ENCODE results near the gene KLHL18. TPM values are rescaled to one million over a fixed set of nuclear protein-coding genes. Genes with fewer than 3 reads are reported as not detected.

The KLHL18 gene
- total RNA-seq, 1 experiment from 2014 or later: 11.8 TPM

GRCh38 chr3:47378869-47379268, 96.1 kb downstream of the KLHL18 start:
- H3K4me3 ChIP-seq: no peak overlapping the region
- no peaks in the 10 kb centered on the region for H3K36me3 ChIP-seq
- no peak overlapping the region for H3K27ac ChIP-seq
- H3K27me3 ChIP-seq: no peaks in the 10 kb centered on the region
- no peaks in the 10 kb centered on the region for H3K9me3 ChIP-seq (replicated peaks)
- peaks cover 4% of the 10 kb centered on the region; the same call in 1 of the 2 replicates for H3K4me1 ChIP-seq
- DNase-seq: no peak

GRCh38 chr3:47379411-47379899, 96.7 kb downstream of the KLHL18 start:
- H3K4me1 ChIP-seq: peaks cover 4% of the 10 kb centered on the region; the same call in 1 of the 2 replicates
- H3K27me3 ChIP-seq: no peaks in the 10 kb centered on the region
- H3K36me3 ChIP-seq: no peaks in the 10 kb centered on the region
- peak overlapping the region; percentile 89 for H3K4me3 ChIP-seq
- H3K9me3 ChIP-seq (replicated peaks): no peaks in the 10 kb centered on the region
- no peak overlapping the region for H3K27ac ChIP-seq
- DNase-seq: no peak

- Histone ChIP-seq H3K27me3 (no peaks in the 10 kb centered on the region), H3K4me1 (peaks cover 4% of the 10 kb centered on the region; the same call in 1 of the 2 replicates), H3K36me3 (no peaks in the 10 kb centered on the region), H3K9me3 (replicated peaks) (no peaks in the 10 kb centered on the region), H3K4me3 (peak overlapping the region; percentile 89), H3K27ac (peak overlapping the region; percentile 88)
- DNase-seq: no peak
These were observed 97.4 kb downstream of the KLHL18 start for GRCh38 chr3:47380026-47380600.

GRCh38 chr3:47380601-47381316, 98.0 kb downstream of the KLHL18 start, which contains the start of gene PTPN23:
Gene PTPN23, plus strand, starts transcription at chr3:47381021. Its CDS starts 76 bp downstream, at chr3:47381097.
- peak within 1 kb of the TSS; percentile 88 for H3K27ac ChIP-seq
- H3K4me1 ChIP-seq: peaks cover 4% of the 10 kb centered on the region; the same call in 1 of the 2 replicates
- no peaks in the 10 kb centered on the region for H3K36me3 ChIP-seq
- no peaks in the 10 kb centered on the region for H3K27me3 ChIP-seq
- H3K9me3 ChIP-seq (replicated peaks): no peaks in the 10 kb centered on the region
- H3K4me3 ChIP-seq: peak within 1 kb of the TSS; percentile 89
- peak; percentile 98 for DNase-seq

GRCh38 chr3:47381317-47382157, 98.8 kb downstream of the KLHL18 start:
- peak; percentile 88 for DNase-seq
- Histone ChIP-seq H3K36me3 (no peaks in the 10 kb centered on the region), H3K9me3 (replicated peaks) (no peaks in the 10 kb centered on the region), H3K27ac (peak overlapping the region; percentile 88), H3K4me1 (peaks cover 4% of the 10 kb centered on the region; the same call in 1 of the 2 replicates), H3K27me3 (no peaks in the 10 kb centered on the region), H3K4me3 (peak overlapping the region; percentile 89)

GRCh38 chr3:47384425-47384824, 101.7 kb downstream of the KLHL18 start:
- Histone ChIP-seq H3K9me3 (replicated peaks) (no peaks in the 10 kb centered on the region), H3K36me3 (peaks cover 11% of the 10 kb centered on the region), H3K27ac (no peak overlapping the region), H3K27me3 (no peaks in the 10 kb centered on the region), H3K4me1 (peaks cover 4% of the 10 kb centered on the region; the same call in 1 of the 2 replicates), H3K4me3 (no peak overlapping the region)
- no peak for DNase-seq

- no peak overlapping the region for H3K27ac ChIP-seq
- no peak for DNase-seq
- peaks cover 11% of the 10 kb centered on the region for H3K36me3 ChIP-seq
These were observed 102.3 kb downstream of the KLHL18 start for GRCh38 chr3:47385007-47385406.

GRCh38 chr3:47385796-47386195, 103.1 kb downstream of the KLHL18 start:
- no peak for DNase-seq
- no peaks in the 10 kb centered on the region for H3K4me1 ChIP-seq
- H3K36me3 ChIP-seq: peaks cover 14% of the 10 kb centered on the region
- H3K4me3 ChIP-seq: no peak overlapping the region
- H3K27ac ChIP-seq: no peak overlapping the region
- no peaks in the 10 kb centered on the region for H3K27me3 ChIP-seq
- no peaks in the 10 kb centered on the region for H3K9me3 ChIP-seq (replicated peaks)

More at GRCh38 chr3:47385007-47385406, 102.3 kb downstream of the KLHL18 start:
- no peaks in the 10 kb centered on the region for H3K4me1 ChIP-seq
- H3K27me3 ChIP-seq: no peaks in the 10 kb centered on the region
- H3K4me3 ChIP-seq: no peak overlapping the region
- H3K9me3 ChIP-seq (replicated peaks): no peaks in the 10 kb centered on the region

GRCh38 chr3:47392933-47393332, 110.2 kb downstream of the KLHL18 start:
- Histone ChIP-seq H3K36me3 (peaks cover 21% of the 10 kb centered on the region), H3K27me3 (no peaks in the 10 kb centered on the region), H3K4me3 (no peak overlapping the region), H3K9me3 (replicated peaks) (no peaks in the 10 kb centered on the region), H3K27ac (peak overlapping the region; percentile 93), H3K4me1 (peaks cover 43% of the 10 kb centered on the region)
- no peak for DNase-seq

- H3K27me3 ChIP-seq: no peaks in the 10 kb centered on the region
- peak; percentile 71 to 73 for DNase-seq
- peaks cover 14% of the 10 kb centered on the region for H3K36me3 ChIP-seq
- H3K27ac ChIP-seq: peak overlapping the region; percentile 93
- H3K4me1 ChIP-seq: peaks cover 43% of the 10 kb centered on the region
- H3K4me3 ChIP-seq: no peak overlapping the region
- no peaks in the 10 kb centered on the region for H3K9me3 ChIP-seq (replicated peaks)
These were observed 111.6 kb downstream of the KLHL18 start for GRCh38 chr3:47394140-47394870.

GRCh38 chr3:47394881-47395280, 112.1 kb downstream of the KLHL18 start:
- Histone ChIP-seq H3K4me1 (peaks cover 43% of the 10 kb centered on the region), H3K4me3 (no peak overlapping the region), H3K9me3 (replicated peaks) (no peaks in the 10 kb centered on the region), H3K36me3 (peaks cover 14% of the 10 kb centered on the region), H3K27ac (peak overlapping the region; percentile 93), H3K27me3 (no peaks in the 10 kb centered on the region)
- DNase-seq: peak; percentile 81 to 87

All from SJCRH30 (cell line).